Tibial artery (tissue), 4 donors: ENCODE measurements around the gene FAM168B.

Source experiments
- DNase-seq, 2 donors: peaks; one replicate each; pipeline ENCODE4 v3.0.0-alpha.2; 2019
- H3K27ac ChIP-seq, 2 donors: fragments of 200-600 bp; sonication (generic) in 1 of 2; 1 replicate in 1 of 2; 2 replicates in 1 of 2; pipeline ENCODE4 v1.5.1; 2018 to 2019; ENCODE audit warnings: mild to moderate bottlenecking in 1 of 2
- H3K27me3 ChIP-seq, 2 donors: fragments of 200-600 bp; sonication (generic) in 1 of 2; one replicate each; pipeline versions ENCODE4 v1.5.1 to v1.6.0; 2016 to 2019
- H3K36me3 ChIP-seq, 3 donors: fragments of 200-600 bp; sonication (generic) in 2 of 3; one replicate each; pipeline ENCODE4 v1.5.1; 2016 to 2019; ENCODE audit warnings: mild to moderate bottlenecking in 2 of 3
- H3K4me1 ChIP-seq, 4 donors: fragments of 200-600 bp; sonication (generic) in 2 of 4; 1 replicate in 3 of 4; 2 replicates in 1 of 4; pipeline ENCODE4 v1.5.1; 2016 to 2019
- H3K4me3 ChIP-seq, 2 donors: fragments of 200-600 bp; sonication (generic) in 1 of 2; 1 replicate in 1 of 2; 2 replicates in 1 of 2; pipeline ENCODE4 v1.5.1; 2018 to 2019; ENCODE audit warnings: mild to moderate bottlenecking in 2 of 2
- H3K9me3 ChIP-seq, 3 donors: fragments of 200-600 bp; sonication (generic) in 1 of 3; one replicate each; pipeline ENCODE4 v1.5.1; 2016 to 2019
- CTCF ChIP-seq, 2 experiments: fragments of 200-600 bp in 1 of 2; fragments of 450-650 bp in 1 of 2; IDR thresholded peaks; one replicate each; pipeline ENCODE4 v1.5.1; 2017 to 2019; ENCODE audit warnings: antibody characterized with exemption in 2 of 2, mild to moderate bottlenecking in 1 of 2, moderate library complexity in 1 of 2
- intact Hi-C: fragments of 100-400 bp; cut with DNase I; formaldehyde crosslinking; loops from one replicate; pipeline ENCODE4 v1.15.0; 2023; ENCODE audit warnings: low total_unique reads

The FAM168B gene

GRCh38 chr2:131005216-131005935, 87.9 kb downstream of the FAM168B start:
- TF ChIP-seq CTCF (IDR thresholded peaks at IDR 0.05): no peak
- H3K27ac ChIP-seq: no peak overlapping the region
- no peak overlapping the region for H3K4me3 ChIP-seq
- H3K4me1 ChIP-seq: no peaks in the 10 kb centered on the region
- H3K27me3 ChIP-seq: peaks cover 0 to 3% of the 10 kb centered on the region in 2 donors
- H3K36me3 ChIP-seq: no peaks in the 10 kb centered on the region
- intact Hi-C loops: no loop called here
- no peak for DNase-seq
- no peaks in the 10 kb centered on the region for H3K9me3 ChIP-seq

- DNase-seq: no peak
- Histone ChIP-seq H3K4me1 (no peaks in the 10 kb centered on the region), H3K9me3 (no peaks in the 10 kb centered on the region), H3K27me3 (peaks cover 0 to 3% of the 10 kb centered on the region in 2 donors), H3K4me3 (no peak overlapping the region), H3K27ac (no peak overlapping the region), H3K36me3 (no peaks in the 10 kb centered on the region)
- no peak for TF ChIP-seq CTCF (IDR thresholded peaks at IDR 0.05)
- intact Hi-C loops: no loop called here
Measured at GRCh38 chr2:131004446-131005209, 88.6 kb downstream of the FAM168B start.

- no peak for DNase-seq
- no peaks in the 10 kb centered on the region for H3K9me3 ChIP-seq
- peaks cover 0 to 3% of the 10 kb centered on the region in 2 donors for H3K27me3 ChIP-seq
- intact Hi-C loops: no loop called here
- no peak overlapping the region for H3K27ac ChIP-seq
- H3K4me3 ChIP-seq: no peak overlapping the region
- no peak for TF ChIP-seq CTCF (IDR thresholded peaks at IDR 0.05)
- H3K4me1 ChIP-seq: no peaks in the 10 kb centered on the region
- H3K36me3 ChIP-seq: no peaks in the 10 kb centered on the region
Measured at GRCh38 chr2:130998561-130998960, 94.7 kb downstream of the FAM168B start.
